HG02763 (cell line): Measurements from ENCODE around the gene RDH5.

ENCODE experiments used
- ATAC-seq: cut with Tn5 transposase; IDR thresholded peaks from one replicate; pipeline ENCODE4 v1.9.1; 2021; ENCODE audit warnings: mild to moderate bottlenecking, moderate library complexity; ENCODE audit not compliant: unreplicated experiment

The RDH5 gene

GRCh38 chr12:55711786-55712553, 8.2 kb upstream of the RDH5 start:
- ATAC-seq: no peak

GRCh38 chr12:55712700-55713415, 7.3 kb upstream of the RDH5 start:
- no peak for ATAC-seq

GRCh38 chr12:55713721-55714120, 6.5 kb upstream of the RDH5 start:
- no peak for ATAC-seq

GRCh38 chr12:55715169-55715764, 4.9 kb upstream of the RDH5 start:
- no peak for ATAC-seq

- peak; percentile 91 for ATAC-seq
Measured at GRCh38 chr12:55715833-55716581, 4.2 kb upstream of the RDH5 start, which contains the start of gene BLOC1S1. TSS of gene BLOC1S1 (plus strand) at chr12:55716046. CDS start at chr12:55716052, 6 bp downstream.

GRCh38 chr12:55716582-55716957, 3.6 kb upstream of the RDH5 start:
- no peak for ATAC-seq

GRCh38 chr12:55717011-55718007, 2.9 kb upstream of the RDH5 start:
- ATAC-seq: no peak

GRCh38 chr12:55718015-55718414, 2.2 kb upstream of the RDH5 start:
- ATAC-seq: no peak

GRCh38 chr12:55718624-55719275, 1.4 kb upstream of the RDH5 start:
- no peak for ATAC-seq

- no peak for ATAC-seq
Measured at GRCh38 chr12:55719371-55719770, 822 bp upstream of the RDH5 start.

- ATAC-seq: no peak
Measured at GRCh38 chr12:55720894-55721444, 776 bp downstream of the RDH5 start.

GRCh38 chr12:55721601-55722213, 1.5 kb downstream of the RDH5 start:
- ATAC-seq: no peak

- ATAC-seq: no peak
Measured at GRCh38 chr12:55722948-55723347, 2.8 kb downstream of the RDH5 start.

- ATAC-seq: no peak
Measured at GRCh38 chr12:55723516-55724225, 3.5 kb downstream of the RDH5 start.

- no peak for ATAC-seq
Measured at GRCh38 chr12:55724226-55724939, 4.2 kb downstream of the RDH5 start.

GRCh38 chr12:55724940-55725309, 4.7 kb downstream of the RDH5 start:
- ATAC-seq: no peak

- no peak for ATAC-seq
Measured at GRCh38 chr12:55725556-55725955, 5.4 kb downstream of the RDH5 start.

- ATAC-seq: no peak
Measured at GRCh38 chr12:55726971-55727370, 6.8 kb downstream of the RDH5 start.
